ENCODE data around the gene KLHL34.

KLHL34 gene

GRCh38 chrX:21661316-21661715 is 3.2 kb upstream of the KLHL34 start:
- Mint-ChIP-seq H3K27me3 (ENCODE audit: low read depth) (peaks cover 14% of the 10 kb centered on the region), H3K4me3 (no peak overlapping the region), H3K4me1 (ENCODE audit: low read depth) (peaks cover 2% of the 10 kb centered on the region), H3K36me3 (ENCODE audit: low read depth) (no peaks in the 10 kb centered on the region), H3K9me3 (no peaks in the 10 kb centered on the region), H3K27ac (no peak overlapping the region)

GRCh38 chrX:21660156-21660555 is 2.0 kb upstream of the KLHL34 start:
- Mint-ChIP-seq H3K4me1 (ENCODE audit: low read depth) (peaks cover 2% of the 10 kb centered on the region), H3K27ac (no peak overlapping the region), H3K27me3 (ENCODE audit: low read depth) (peaks cover 14% of the 10 kb centered on the region), H3K9me3 (no peaks in the 10 kb centered on the region), H3K36me3 (ENCODE audit: low read depth) (no peaks in the 10 kb centered on the region), H3K4me3 (no peak overlapping the region)

- no peaks in the 10 kb centered on the region for H3K9me3 Mint-ChIP-seq
- H3K27ac Mint-ChIP-seq, result no peak overlapping the region
- peaks cover 11% of the 10 kb centered on the region for H3K27me3 Mint-ChIP-seq (ENCODE audit: low read depth)
- H3K36me3 Mint-ChIP-seq (ENCODE audit: low read depth), result no peaks in the 10 kb centered on the region
- H3K4me1 Mint-ChIP-seq (ENCODE audit: low read depth), result peaks cover 2% of the 10 kb centered on the region
- H3K4me3 Mint-ChIP-seq, result peak overlapping the region; percentile 42
Observed at GRCh38 chrX:21659320-21659719, 1.2 kb upstream of the KLHL34 start.

GRCh38 chrX:21658746-21659145 is 616 bp upstream of the KLHL34 start:
- H3K27me3 Mint-ChIP-seq (ENCODE audit: low read depth), result peaks cover 9% of the 10 kb centered on the region
- no peaks in the 10 kb centered on the region for H3K9me3 Mint-ChIP-seq
- H3K27ac Mint-ChIP-seq, result no peak overlapping the region
- H3K4me1 Mint-ChIP-seq (ENCODE audit: low read depth), result peaks cover 2% of the 10 kb centered on the region
- no peaks in the 10 kb centered on the region for H3K36me3 Mint-ChIP-seq (ENCODE audit: low read depth)
- H3K4me3 Mint-ChIP-seq, result no peak overlapping the region

- no peaks in the 10 kb centered on the region for H3K9me3 Mint-ChIP-seq
- H3K4me3 Mint-ChIP-seq, result peak overlapping the region; percentile 28
- no peaks in the 10 kb centered on the region for H3K36me3 Mint-ChIP-seq (ENCODE audit: low read depth)
- H3K27me3 Mint-ChIP-seq (ENCODE audit: low read depth), result peaks cover 8% of the 10 kb centered on the region
- peaks cover 2% of the 10 kb centered on the region for H3K4me1 Mint-ChIP-seq (ENCODE audit: low read depth)
- H3K27ac Mint-ChIP-seq, result peak overlapping the region; percentile 26
Observed at GRCh38 chrX:21657318-21658151, 595 bp downstream of the KLHL34 start.

GRCh38 chrX:21656587-21657317 is 1.4 kb downstream of the KLHL34 start:
- Mint-ChIP-seq H3K27me3 (ENCODE audit: low read depth) (peaks cover 8% of the 10 kb centered on the region), H3K36me3 (ENCODE audit: low read depth) (no peaks in the 10 kb centered on the region), H3K4me1 (ENCODE audit: low read depth) (peaks cover 2% of the 10 kb centered on the region), H3K27ac (no peak overlapping the region), H3K9me3 (no peaks in the 10 kb centered on the region), H3K4me3 (no peak overlapping the region)

GRCh38 chrX:21655901-21656586 is 2.1 kb downstream of the KLHL34 start:
- no peaks in the 10 kb centered on the region for H3K9me3 Mint-ChIP-seq
- peaks cover 2% of the 10 kb centered on the region for H3K4me1 Mint-ChIP-seq (ENCODE audit: low read depth)
- no peak overlapping the region for H3K4me3 Mint-ChIP-seq
- H3K27me3 Mint-ChIP-seq (ENCODE audit: low read depth), result peaks cover 8% of the 10 kb centered on the region
- no peaks in the 10 kb centered on the region for H3K36me3 Mint-ChIP-seq (ENCODE audit: low read depth)
- H3K27ac Mint-ChIP-seq, result no peak overlapping the region

GRCh38 chrX:21645886-21646285 is 12.2 kb downstream of the KLHL34 start:
- Mint-ChIP-seq H3K9me3 (no peaks in the 10 kb centered on the region), H3K4me3 (no peak overlapping the region), H3K4me1 (ENCODE audit: low read depth) (no peaks in the 10 kb centered on the region), H3K36me3 (ENCODE audit: low read depth) (peaks cover 2% of the 10 kb centered on the region), H3K27ac (no peak overlapping the region), H3K27me3 (ENCODE audit: low read depth) (no peaks in the 10 kb centered on the region)

- Mint-ChIP-seq H3K27ac (no peak overlapping the region), H3K4me1 (ENCODE audit: low read depth) (no peaks in the 10 kb centered on the region), H3K36me3 (ENCODE audit: low read depth) (peaks cover 2% of the 10 kb centered on the region), H3K4me3 (no peak overlapping the region), H3K9me3 (no peaks in the 10 kb centered on the region), H3K27me3 (ENCODE audit: low read depth) (no peaks in the 10 kb centered on the region)
Observed at GRCh38 chrX:21645431-21645830, 12.7 kb downstream of the KLHL34 start.

- Mint-ChIP-seq H3K9me3 (no peaks in the 10 kb centered on the region), H3K27me3 (ENCODE audit: low read depth) (no peaks in the 10 kb centered on the region), H3K4me1 (ENCODE audit: low read depth) (no peaks in the 10 kb centered on the region), H3K27ac (no peak overlapping the region), H3K36me3 (ENCODE audit: low read depth) (no peaks in the 10 kb centered on the region), H3K4me3 (no peak overlapping the region)
Observed at GRCh38 chrX:21639775-21640174, 18.4 kb downstream of the KLHL34 start.

- H3K27ac Mint-ChIP-seq, result no peak overlapping the region
- no peaks in the 10 kb centered on the region for H3K36me3 Mint-ChIP-seq (ENCODE audit: low read depth)
- H3K4me1 Mint-ChIP-seq (ENCODE audit: low read depth), result no peaks in the 10 kb centered on the region
- H3K9me3 Mint-ChIP-seq, result no peaks in the 10 kb centered on the region
- H3K27me3 Mint-ChIP-seq (ENCODE audit: low read depth), result no peaks in the 10 kb centered on the region
- no peak overlapping the region for H3K4me3 Mint-ChIP-seq
Observed at GRCh38 chrX:21638311-21638710, 19.8 kb downstream of the KLHL34 start.

- H3K9me3 Mint-ChIP-seq, result no peaks in the 10 kb centered on the region
- H3K36me3 Mint-ChIP-seq (ENCODE audit: low read depth), result no peaks in the 10 kb centered on the region
- H3K27ac Mint-ChIP-seq, result no peak overlapping the region
- H3K4me1 Mint-ChIP-seq (ENCODE audit: low read depth), result no peaks in the 10 kb centered on the region
- H3K27me3 Mint-ChIP-seq (ENCODE audit: low read depth), result no peaks in the 10 kb centered on the region
- no peak overlapping the region for H3K4me3 Mint-ChIP-seq
Observed at GRCh38 chrX:21632027-21632426, 26.1 kb downstream of the KLHL34 start.

- Mint-ChIP-seq H3K9me3 (no peaks in the 10 kb centered on the region), H3K4me3 (no peak overlapping the region), H3K4me1 (ENCODE audit: low read depth) (no peaks in the 10 kb centered on the region), H3K36me3 (ENCODE audit: low read depth) (no peaks in the 10 kb centered on the region), H3K27me3 (ENCODE audit: low read depth) (no peaks in the 10 kb centered on the region), H3K27ac (no peak overlapping the region)
Observed at GRCh38 chrX:21623778-21624501, 34.2 kb downstream of the KLHL34 start.

- Mint-ChIP-seq H3K27me3 (ENCODE audit: low read depth) (no peaks in the 10 kb centered on the region), H3K4me1 (ENCODE audit: low read depth) (no peaks in the 10 kb centered on the region), H3K9me3 (no peaks in the 10 kb centered on the region)
Observed at GRCh38 chrX:21620234-21620633, 37.9 kb downstream of the KLHL34 start.

More at GRCh38 chrX:21620234-21620633, 37.9 kb downstream of the KLHL34 start:
- H3K36me3 Mint-ChIP-seq (ENCODE audit: low read depth), result no peaks in the 10 kb centered on the region
- no peak overlapping the region for H3K27ac Mint-ChIP-seq
- H3K4me3 Mint-ChIP-seq, result no peak overlapping the region

Measured in T-helper 1 cell treated with Interleukin-12 subunit alpha and Interleukin-12 subunit beta and Interleukin-4 antibody, amounts not matched to agents 30 μg/mL and 1 μg/mL, for 36 hours (primary cell).